Keratinocyte (primary cell): ENCODE data around the gene USP14.

Experiments used
- EZH2 ChIP-seq: IDR thresholded peaks from one replicate; pipeline ENCODE4 v1.6.1; 2012; ENCODE audit warnings: inconsistent platforms, mild to moderate bottlenecking, low read length, moderate library complexity
- TF ChIP-seq, protein P1 (sequence below), 3 experiments: IDR thresholded peaks in 1 of 3; conservative IDR thresholded peaks in 1 of 3; optimal IDR thresholded peaks in 1 of 3; 2 replicates in 2 of 3; 3 replicates in 1 of 3; pipeline versions ENCODE3 to v1.5.1; 2011; ENCODE audit warnings: low read length in 3 of 3, mild to moderate bottlenecking in 3 of 3, moderate library complexity in 2 of 3, control low read depth in 1 of 3, inconsistent platforms in 1 of 3; ENCODE audit not compliant: insufficient read depth in 2 of 3; ENCODE audit errors: extremely low read depth in 1 of 3

- TF ChIP-seq, protein P1, sequence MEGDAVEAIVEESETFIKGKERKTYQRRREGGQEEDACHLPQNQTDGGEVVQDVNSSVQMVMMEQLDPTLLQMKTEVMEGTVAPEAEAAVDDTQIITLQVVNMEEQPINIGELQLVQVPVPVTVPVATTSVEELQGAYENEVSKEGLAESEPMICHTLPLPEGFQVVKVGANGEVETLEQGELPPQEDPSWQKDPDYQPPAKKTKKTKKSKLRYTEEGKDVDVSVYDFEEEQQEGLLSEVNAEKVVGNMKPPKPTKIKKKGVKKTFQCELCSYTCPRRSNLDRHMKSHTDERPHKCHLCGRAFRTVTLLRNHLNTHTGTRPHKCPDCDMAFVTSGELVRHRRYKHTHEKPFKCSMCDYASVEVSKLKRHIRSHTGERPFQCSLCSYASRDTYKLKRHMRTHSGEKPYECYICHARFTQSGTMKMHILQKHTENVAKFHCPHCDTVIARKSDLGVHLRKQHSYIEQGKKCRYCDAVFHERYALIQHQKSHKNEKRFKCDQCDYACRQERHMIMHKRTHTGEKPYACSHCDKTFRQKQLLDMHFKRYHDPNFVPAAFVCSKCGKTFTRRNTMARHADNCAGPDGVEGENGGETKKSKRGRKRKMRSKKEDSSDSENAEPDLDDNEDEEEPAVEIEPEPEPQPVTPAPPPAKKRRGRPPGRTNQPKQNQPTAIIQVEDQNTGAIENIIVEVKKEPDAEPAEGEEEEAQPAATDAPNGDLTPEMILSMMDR (optimal IDR thresholded peaks at IDR 0.05 in 1 of 3, IDR thresholded peaks at IDR 0.05 in 1 of 3, conservative IDR thresholded peaks at IDR 0.05 in 1 of 3; ENCODE audit: extremely low read depth in 1 of 3, insufficient read depth in 2 of 3, low read length in 3 of 3) = no peak
- TF ChIP-seq EZH2 = no peak
Measured at GRCh38 chr18:260547-260946, 102.2 kb downstream of the USP14 start.
